Measurements from ENCODE around the gene NKD2.
"Not testable (repeated sequence)": the region's sequence is repeated elsewhere in the genome, so short reads cannot be mapped to it uniquely, and the experiment has no call there.

The NKD2 gene

DNA sequence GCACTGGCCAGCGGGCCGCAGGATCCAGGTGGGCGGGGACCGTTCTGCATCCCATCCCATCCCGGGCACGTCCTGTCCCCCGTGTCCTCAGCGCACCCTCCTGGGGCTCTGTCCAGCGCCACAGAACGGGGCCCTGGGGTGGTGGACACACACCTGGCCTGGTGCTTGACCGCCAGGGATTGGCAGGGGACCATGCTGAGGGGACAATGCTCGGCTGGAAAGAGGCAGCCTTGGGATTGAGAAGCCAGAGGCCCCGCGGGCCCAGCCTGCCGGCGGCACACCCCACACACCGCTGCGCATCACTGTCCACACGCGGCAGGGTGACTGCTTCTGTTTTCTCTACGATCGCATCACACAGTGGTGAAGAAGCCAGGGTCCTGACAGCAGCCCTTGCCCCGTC lies 70.2 kb downstream of the NKD2 start:
- Histone ChIP-seq H3K4me3 (ENCODE audit: low read depth, low read length) (no peak overlapping the region), H3K36me3 (replicated peaks) (no peaks in the 10 kb centered on the region), H3K27me3 (replicated peaks) (no peaks in the 10 kb centered on the region), H3K27ac (no peak overlapping the region)
- TF ChIP-seq, protein P1, sequence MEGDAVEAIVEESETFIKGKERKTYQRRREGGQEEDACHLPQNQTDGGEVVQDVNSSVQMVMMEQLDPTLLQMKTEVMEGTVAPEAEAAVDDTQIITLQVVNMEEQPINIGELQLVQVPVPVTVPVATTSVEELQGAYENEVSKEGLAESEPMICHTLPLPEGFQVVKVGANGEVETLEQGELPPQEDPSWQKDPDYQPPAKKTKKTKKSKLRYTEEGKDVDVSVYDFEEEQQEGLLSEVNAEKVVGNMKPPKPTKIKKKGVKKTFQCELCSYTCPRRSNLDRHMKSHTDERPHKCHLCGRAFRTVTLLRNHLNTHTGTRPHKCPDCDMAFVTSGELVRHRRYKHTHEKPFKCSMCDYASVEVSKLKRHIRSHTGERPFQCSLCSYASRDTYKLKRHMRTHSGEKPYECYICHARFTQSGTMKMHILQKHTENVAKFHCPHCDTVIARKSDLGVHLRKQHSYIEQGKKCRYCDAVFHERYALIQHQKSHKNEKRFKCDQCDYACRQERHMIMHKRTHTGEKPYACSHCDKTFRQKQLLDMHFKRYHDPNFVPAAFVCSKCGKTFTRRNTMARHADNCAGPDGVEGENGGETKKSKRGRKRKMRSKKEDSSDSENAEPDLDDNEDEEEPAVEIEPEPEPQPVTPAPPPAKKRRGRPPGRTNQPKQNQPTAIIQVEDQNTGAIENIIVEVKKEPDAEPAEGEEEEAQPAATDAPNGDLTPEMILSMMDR (IDR thresholded peaks at IDR 0.05; ENCODE audit: low read depth, low read length, missing control alignments), result no peak
- in situ Hi-C loops (cut with HindIII; ENCODE audit: low pct_ligation_motif_present, low sequenced_read_pairs), result no loop called here
- no peak for DNase-seq

DNA sequence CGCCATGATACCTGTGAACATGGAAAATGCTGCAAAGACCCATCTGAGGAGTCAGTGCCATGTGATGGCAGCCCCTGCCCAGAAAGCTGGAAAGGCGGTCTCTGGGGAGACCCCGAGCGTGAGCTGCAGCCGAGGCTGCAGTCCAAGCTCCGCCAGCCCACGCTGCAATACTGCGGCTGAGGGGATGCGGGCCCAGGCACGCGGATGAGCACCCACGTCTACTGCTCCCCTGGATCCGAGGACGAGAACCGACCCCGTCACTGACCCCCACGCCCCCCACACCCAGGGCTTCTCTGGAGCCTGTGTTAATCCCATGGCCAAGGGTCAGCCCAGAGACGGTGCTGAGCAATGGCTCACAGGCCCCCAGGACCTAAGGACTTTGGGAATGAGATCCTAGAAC lies 70.9 kb downstream of the NKD2 start:
- Histone ChIP-seq H3K27me3 (replicated peaks) (no peaks in the 10 kb centered on the region), H3K36me3 (replicated peaks) (no peaks in the 10 kb centered on the region), H3K27ac (no peak overlapping the region), H3K4me3 (ENCODE audit: low read depth, low read length) (no peak overlapping the region)
- DNase-seq, result no peak
- TF ChIP-seq, protein P1 (IDR thresholded peaks at IDR 0.05; ENCODE audit: low read depth, low read length, missing control alignments), result no peak
- in situ Hi-C loops (cut with HindIII; ENCODE audit: low pct_ligation_motif_present, low sequenced_read_pairs), result no loop called here

DNA sequence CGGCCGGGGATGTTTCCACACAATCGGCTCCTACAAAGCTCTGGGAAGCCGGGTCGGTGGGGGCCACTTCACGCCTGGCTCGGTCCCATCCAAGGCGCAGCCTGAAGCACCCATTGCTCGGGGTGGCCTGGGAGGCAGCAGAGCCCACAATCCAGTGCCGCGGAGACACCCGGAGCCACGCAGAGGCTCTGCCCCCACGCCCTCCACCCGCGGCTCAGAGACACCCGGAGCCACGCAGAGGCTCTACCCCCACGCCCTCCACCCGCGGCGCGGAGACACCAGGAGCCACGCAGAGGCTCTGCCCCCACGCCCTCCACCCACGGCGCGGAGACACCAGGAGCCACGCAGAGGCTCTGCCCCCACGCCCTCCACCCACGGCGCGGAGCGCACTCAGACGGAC lies 71.4 kb downstream of the NKD2 start:
- Histone ChIP-seq H3K36me3 (replicated peaks) (no peaks in the 10 kb centered on the region), H3K27me3 (replicated peaks) (no peaks in the 10 kb centered on the region)
- TF ChIP-seq, protein P1 (IDR thresholded peaks at IDR 0.05; ENCODE audit: low read depth, low read length, missing control alignments), result no peak

DNA sequence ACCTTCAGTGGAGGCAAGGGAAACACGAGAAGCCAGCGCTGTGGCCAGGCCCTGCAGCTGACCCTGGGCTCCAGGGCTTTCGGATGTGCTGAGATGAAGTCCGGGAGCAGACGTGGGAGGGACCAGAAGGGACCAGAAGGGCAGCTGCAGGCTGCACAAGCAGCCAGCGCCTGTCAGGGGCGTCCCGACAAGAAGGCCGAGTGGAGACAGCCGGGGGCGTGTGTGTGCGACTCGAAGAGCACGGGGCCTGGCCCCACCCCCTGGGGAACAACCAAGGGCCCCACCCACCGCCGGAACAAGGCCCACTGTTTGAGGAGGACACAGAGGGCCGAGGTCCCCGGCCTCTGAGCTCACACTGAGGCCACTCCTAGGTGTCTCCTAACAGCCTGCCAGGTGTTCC lies 71.8 kb downstream of the NKD2 start:
- Histone ChIP-seq H3K27me3 (replicated peaks) (no peaks in the 10 kb centered on the region), H3K4me3 (ENCODE audit: low read depth, low read length) (no peak overlapping the region), H3K36me3 (replicated peaks) (no peaks in the 10 kb centered on the region), H3K27ac (no peak overlapping the region)
- no peak for DNase-seq
- TF ChIP-seq, protein P1 (IDR thresholded peaks at IDR 0.05; ENCODE audit: low read depth, low read length, missing control alignments), result no peak
- in situ Hi-C loops (cut with HindIII; ENCODE audit: low pct_ligation_motif_present, low sequenced_read_pairs), result no loop called here

More for the DNA sequence above, 71.4 kb downstream of the NKD2 start:
- no peak for DNase-seq
- in situ Hi-C loops (cut with HindIII; ENCODE audit: low pct_ligation_motif_present, low sequenced_read_pairs), result no loop called here
- H3K4me3 ChIP-seq (ENCODE audit: low read depth, low read length), result no peak overlapping the region
- no peak overlapping the region for H3K27ac ChIP-seq

DNA sequence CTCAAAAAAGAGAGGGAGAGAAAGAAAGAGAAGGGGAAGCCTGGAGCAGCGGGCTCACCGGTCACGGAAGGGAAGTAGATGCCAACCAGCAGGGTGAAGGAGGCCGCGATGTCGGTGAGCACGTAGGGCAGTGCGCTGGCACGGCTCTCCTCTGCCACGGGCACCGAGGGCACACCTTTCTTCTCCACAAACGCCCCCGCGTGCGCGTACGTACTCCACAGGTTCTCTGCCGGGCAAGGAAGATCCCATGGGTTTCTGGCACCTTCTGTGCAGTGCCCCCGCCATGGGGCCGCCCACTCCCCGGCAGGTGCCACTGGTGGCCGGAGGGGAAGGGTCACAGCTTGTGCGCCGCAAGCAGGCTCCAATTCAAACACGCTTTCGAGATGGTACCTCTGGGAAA lies 72.9 kb downstream of the NKD2 start:
- H3K4me3 ChIP-seq (ENCODE audit: low read depth, low read length), result no peak overlapping the region
- in situ Hi-C loops (cut with HindIII; ENCODE audit: low pct_ligation_motif_present, low sequenced_read_pairs), result no loop called here
- no peaks in the 10 kb centered on the region for H3K36me3 ChIP-seq (replicated peaks)
- TF ChIP-seq, protein P1 (IDR thresholded peaks at IDR 0.05; ENCODE audit: low read depth, low read length, missing control alignments), result no peak
- H3K27me3 ChIP-seq (replicated peaks), result no peaks in the 10 kb centered on the region
- no peak for DNase-seq
- H3K27ac ChIP-seq, result no peak overlapping the region

DNA sequence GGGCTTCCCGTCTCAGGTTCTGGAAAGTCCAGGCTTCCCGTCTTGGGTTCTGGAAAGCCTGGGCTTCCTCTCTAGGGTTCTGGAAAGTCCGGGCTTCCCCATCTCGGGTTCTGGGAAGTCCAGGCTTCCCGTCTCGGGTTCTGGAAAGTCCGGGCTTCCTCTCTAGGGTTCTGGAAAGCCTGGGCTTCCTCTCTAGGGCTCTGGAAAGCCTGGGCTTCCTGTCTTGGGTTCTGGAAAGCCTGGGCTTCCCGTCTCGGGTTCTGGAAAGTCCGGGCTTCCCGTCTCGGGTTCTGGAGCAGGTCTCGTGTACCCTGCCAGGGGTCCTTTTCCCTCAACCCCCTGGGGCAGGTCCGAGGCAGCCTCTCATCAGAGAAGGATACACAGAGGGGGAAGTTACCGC lies 74.4 kb downstream of the NKD2 start:
- in situ Hi-C loops (cut with HindIII; ENCODE audit: low pct_ligation_motif_present, low sequenced_read_pairs); DNase-seq; H3K27ac ChIP-seq; H3K4me3 ChIP-seq (ENCODE audit: low read depth, low read length); H3K27me3 ChIP-seq (replicated peaks); H3K36me3 ChIP-seq (replicated peaks): not testable (repeated sequence)
